Measurements from ENCODE around the gene SLC1A3.

GRCh38 chr5:36637516-36637915 lies 31.1 kb downstream of the SLC1A3 start:
- TF ChIP-seq CTCF (IDR thresholded peaks at IDR 0.05) (no peak), EZH2 (IDR thresholded peaks at IDR 0.05; ENCODE audit: borderline replicate concordance, insufficient read depth, low read depth, low read length, poor library complexity, severe bottlenecking) (no peak)

Measured in B cell (primary cell).